ENCODE results near the gene TRIP6.
"Not testable (repeated sequence)": the region's sequence is repeated elsewhere in the genome, so short reads cannot be mapped to it uniquely, and the experiment has no call there.

TRIP6 gene

GRCh38 chr7:100837099-100837836, 29.9 kb upstream of the TRIP6 start:
- peak; percentile 78 for DNase-seq (ENCODE audit: low spot score)

- DNase-seq (ENCODE audit: low spot score): no peak
Observed at GRCh38 chr7:100839361-100839760, 27.8 kb upstream of the TRIP6 start.

- DNase-seq (ENCODE audit: low spot score): no peak
Observed at GRCh38 chr7:100840470-100841100, 26.6 kb upstream of the TRIP6 start.

- DNase-seq (ENCODE audit: low spot score): no peak
Observed at GRCh38 chr7:100847360-100847759, 19.8 kb upstream of the TRIP6 start.

- peak; percentile 83 for DNase-seq (ENCODE audit: low spot score)
Observed at GRCh38 chr7:100852048-100852872, 14.9 kb upstream of the TRIP6 start, which contains the start of gene SLC12A9. Gene SLC12A9 (plus strand): TSS chr7:100852713. CDS start chr7:100854198, 1,485 bp downstream.

- no peak for DNase-seq (ENCODE audit: low spot score)
Observed at GRCh38 chr7:100854146-100854895, 12.9 kb upstream of the TRIP6 start.

GRCh38 chr7:100854899-100855298, 12.3 kb upstream of the TRIP6 start:
- not testable (repeated sequence) for DNase-seq (ENCODE audit: low spot score)

- no peak for DNase-seq (ENCODE audit: low spot score)
Observed at GRCh38 chr7:100855515-100855914, 11.7 kb upstream of the TRIP6 start.

DNA sequence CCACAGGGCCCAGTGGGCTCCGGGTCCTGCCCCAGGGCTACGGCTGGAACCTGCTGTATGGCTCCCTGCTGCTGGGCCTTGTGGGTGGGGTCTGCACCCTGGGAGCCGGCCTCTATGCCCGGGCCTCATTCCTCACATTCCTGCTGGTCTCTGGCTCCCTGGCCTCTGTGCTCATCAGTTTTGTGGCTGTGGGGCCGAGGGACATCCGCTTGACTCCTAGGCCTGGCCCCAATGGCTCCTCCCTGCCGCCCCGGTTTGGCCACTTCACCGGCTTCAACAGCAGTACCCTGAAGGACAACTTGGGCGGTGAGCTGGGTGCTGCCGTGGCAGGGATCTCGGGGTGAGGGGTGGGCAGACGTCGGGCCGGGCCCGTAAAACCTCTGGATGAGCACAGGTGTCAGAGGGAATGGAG, 10.3 kb upstream of the TRIP6 start:
- DNase-seq (ENCODE audit: low spot score): no peak

GRCh38 chr7:100859856-100860255, 7.3 kb upstream of the TRIP6 start:
- DNase-seq (ENCODE audit: low spot score): no peak

- DNase-seq (ENCODE audit: low spot score): no peak
Observed at GRCh38 chr7:100860702-100861615, 6.2 kb upstream of the TRIP6 start.

DNA sequence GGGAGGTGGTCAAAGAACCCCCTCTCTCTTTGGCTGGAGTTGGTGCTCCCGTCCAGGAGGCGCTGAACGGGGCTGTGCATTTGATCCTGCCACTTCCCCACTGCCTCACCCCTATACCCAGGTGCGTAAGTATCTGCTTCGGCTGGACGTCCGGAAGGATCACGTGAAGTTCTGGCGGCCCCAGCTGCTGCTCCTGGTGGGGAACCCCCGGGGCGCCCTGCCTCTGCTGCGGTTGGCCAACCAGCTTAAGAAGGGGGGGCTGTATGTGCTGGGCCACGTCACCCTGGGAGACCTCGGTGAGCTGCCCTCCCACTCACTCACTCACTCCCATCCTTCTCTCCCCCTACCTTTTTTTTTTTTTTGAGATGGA, 5.6 kb upstream of the TRIP6 start:
- no peak for DNase-seq (ENCODE audit: low spot score)

GRCh38 chr7:100863406-100863950, 3.7 kb upstream of the TRIP6 start:
- DNase-seq (ENCODE audit: low spot score): no peak

DNA sequence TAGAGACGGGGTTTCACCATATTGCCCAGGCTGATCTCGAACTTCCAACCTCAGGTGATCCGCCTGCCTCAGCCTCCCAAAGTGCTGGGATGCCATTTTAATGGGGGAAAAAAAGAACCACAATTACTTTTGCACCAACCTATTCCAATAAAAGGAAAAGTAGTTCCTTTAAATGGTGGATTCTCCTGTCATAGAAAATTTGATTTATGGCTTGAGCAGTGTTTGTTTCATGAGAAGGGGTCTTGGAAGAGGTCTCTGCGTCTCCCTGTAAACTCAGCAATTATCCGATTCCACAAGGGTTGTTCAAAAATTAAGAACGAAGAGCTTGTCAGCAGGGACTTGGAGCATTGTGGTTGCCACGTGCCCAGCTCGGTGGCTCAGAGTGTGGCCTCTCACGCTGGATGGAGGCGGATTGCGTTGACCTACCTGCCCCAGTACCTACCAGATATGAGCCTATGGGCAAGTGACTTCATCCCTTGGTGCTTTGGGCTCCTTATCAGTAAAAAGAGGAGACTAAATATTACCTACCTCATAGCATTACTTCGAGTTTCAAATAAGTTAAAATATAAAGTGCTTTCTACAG, 2.8 kb upstream of the TRIP6 start:
- no peak for DNase-seq (ENCODE audit: low spot score)

- DNase-seq (ENCODE audit: low spot score): no peak
Observed at GRCh38 chr7:100865372-100865911, 1.7 kb upstream of the TRIP6 start.

DNA sequence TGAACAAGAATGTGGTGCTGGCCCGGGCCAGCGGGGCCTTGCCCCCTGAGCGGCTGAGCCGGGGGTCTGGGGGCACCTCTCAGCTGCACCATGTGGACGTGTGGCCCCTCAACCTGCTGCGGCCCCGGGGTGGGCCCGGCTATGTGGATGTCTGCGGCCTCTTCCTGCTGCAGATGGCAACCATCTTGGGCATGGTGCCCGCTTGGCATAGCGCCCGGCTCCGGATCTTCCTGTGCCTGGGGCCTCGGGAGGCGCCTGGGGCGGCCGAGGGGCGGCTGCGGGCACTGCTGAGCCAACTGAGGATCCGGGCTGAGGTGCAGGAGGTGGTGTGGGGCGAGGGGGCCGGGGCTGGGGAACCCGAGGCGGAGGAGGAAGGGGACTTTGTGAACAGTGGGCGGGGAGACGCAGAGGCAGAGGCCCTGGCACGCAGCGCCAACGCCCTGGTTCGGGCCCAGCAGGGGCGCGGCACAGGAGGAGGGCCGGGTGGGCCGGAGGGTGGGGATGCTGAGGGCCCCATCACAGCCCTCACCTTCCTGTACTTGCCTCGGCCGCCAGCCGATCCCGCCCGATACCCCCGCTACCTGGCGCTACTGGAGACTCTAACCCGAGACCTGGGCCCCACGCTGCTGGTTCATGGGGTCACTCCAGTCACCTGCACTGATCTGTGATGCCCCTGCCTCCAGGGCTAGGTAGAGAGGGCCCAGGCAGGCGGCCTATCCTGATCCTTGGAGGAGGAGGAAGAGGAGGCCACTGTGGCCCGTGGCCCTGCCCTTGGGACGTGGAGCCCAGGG, 1.1 kb upstream of the TRIP6 start:
- peak; percentile 32 for DNase-seq (ENCODE audit: low spot score)

DNA sequence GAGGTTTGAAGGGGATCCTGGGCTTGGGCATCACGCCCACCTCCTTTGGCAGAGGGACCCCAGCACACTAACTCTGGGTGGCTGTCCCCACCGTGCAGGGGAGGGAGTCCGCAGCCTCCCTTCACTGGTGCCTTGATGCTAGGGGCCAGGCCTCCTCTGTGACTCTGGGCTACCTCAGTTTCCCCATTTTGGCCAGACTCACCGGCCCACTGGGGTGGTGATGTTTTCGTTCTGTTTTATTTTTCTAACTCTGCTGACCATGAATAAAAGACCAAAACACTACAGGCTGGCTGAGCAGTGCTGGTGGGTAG, 503 bp upstream of the TRIP6 start:
- no peak for DNase-seq (ENCODE audit: low spot score)

- DNase-seq (ENCODE audit: low spot score): no peak
Observed at GRCh38 chr7:100867776-100868485, 744 bp downstream of the TRIP6 start.
